ES-I3 (cell line): Measurements from ENCODE around the gene CAMKK1.

ENCODE experiments used
- H3K36me3 ChIP-seq: 2 replicates; pipeline ENCODE4 v1.6.1; 2013; ENCODE audit warnings: mild to moderate bottlenecking, low read length, control low read depth, moderate library complexity; ENCODE audit not compliant: insufficient read depth
- H3K4me1 ChIP-seq: 2 replicates; pipeline ENCODE4 v1.6.1; 2013; ENCODE audit warnings: mild to moderate bottlenecking, control low read depth, low read length; ENCODE audit not compliant: insufficient read depth
- H3K9ac ChIP-seq: 2 replicates; pipeline ENCODE4 v1.6.1; 2013; ENCODE audit warnings: low read depth, mild to moderate bottlenecking, low read length, moderate library complexity
- H3K9me3 ChIP-seq: 2 replicates; pipeline ENCODE4 v1.6.1; 2013; ENCODE audit warnings: mild to moderate bottlenecking, low read length, moderate library complexity; ENCODE audit not compliant: control insufficient read depth, insufficient read depth

The CAMKK1 gene

GRCh38 chr17:3923466-3924190 is 30.8 kb upstream of the CAMKK1 start:
- Histone ChIP-seq H3K9me3 (no peaks in the 10 kb centered on the region), H3K36me3 (no peaks in the 10 kb centered on the region), H3K4me1 (no peaks in the 10 kb centered on the region; the same call in 1 of the 2 replicates), H3K9ac (no peak overlapping the region)

DNA sequence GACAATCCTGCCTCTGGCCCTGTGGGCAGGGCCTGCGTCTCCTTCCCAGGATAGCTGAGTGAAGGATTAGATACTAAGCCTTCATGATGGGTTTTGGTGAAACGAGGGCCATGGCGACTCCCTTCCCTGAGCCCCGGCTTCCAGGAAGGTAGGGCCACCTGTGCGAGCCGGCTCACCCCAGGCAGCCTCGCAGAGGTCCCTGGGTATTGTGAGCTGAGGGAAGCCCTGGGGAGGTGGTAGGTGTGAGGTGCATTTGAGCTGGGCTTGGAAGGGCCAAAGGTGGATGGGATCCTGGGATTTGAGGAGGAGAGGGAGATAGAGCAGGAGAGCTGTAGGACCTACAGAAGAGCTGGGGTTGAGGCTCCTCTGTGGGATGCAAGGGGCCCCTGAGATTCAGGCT is 29.9 kb upstream of the CAMKK1 start:
- no peaks in the 10 kb centered on the region for H3K9me3 ChIP-seq
- H3K9ac ChIP-seq, result no peak overlapping the region
- H3K36me3 ChIP-seq, result no peaks in the 10 kb centered on the region
- no peaks in the 10 kb centered on the region; the same call in 1 of the 2 replicates for H3K4me1 ChIP-seq

GRCh38 chr17:3921502-3922319 is 28.9 kb upstream of the CAMKK1 start:
- Histone ChIP-seq H3K9me3 (no peaks in the 10 kb centered on the region), H3K36me3 (no peaks in the 10 kb centered on the region), H3K4me1 (no peaks in the 10 kb centered on the region; the same call in 1 of the 2 replicates), H3K9ac (no peak overlapping the region)

DNA sequence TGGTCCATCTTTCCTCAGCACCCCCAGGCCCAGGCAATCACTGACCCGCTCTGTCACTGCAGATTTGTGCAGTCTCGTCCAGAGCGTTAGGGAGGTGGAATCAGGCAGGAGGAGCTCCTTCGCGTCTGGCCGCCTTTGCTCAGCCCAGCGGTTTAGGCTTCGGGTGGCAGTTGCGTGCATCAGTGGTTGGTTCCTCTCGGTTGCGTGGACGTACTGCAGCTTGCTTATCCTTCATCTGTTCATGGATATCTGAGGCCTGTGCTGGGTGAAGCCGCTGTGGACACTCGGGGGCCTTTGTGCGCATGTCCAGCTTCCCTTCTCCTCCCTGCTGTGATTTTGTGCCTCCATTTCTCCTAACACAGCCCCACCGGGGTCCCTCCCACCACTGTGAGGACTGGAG is 28.2 kb upstream of the CAMKK1 start:
- H3K9ac ChIP-seq, result no peak overlapping the region
- H3K9me3 ChIP-seq, result no peaks in the 10 kb centered on the region
- H3K4me1 ChIP-seq, result no peaks in the 10 kb centered on the region; the same call in 1 of the 2 replicates
- H3K36me3 ChIP-seq, result no peaks in the 10 kb centered on the region

- no peak overlapping the region for H3K9ac ChIP-seq
- H3K9me3 ChIP-seq, result no peaks in the 10 kb centered on the region
- H3K4me1 ChIP-seq, result no peaks in the 10 kb centered on the region
- no peaks in the 10 kb centered on the region for H3K36me3 ChIP-seq
Observed at GRCh38 chr17:3919123-3919624, 26.3 kb upstream of the CAMKK1 start.

DNA sequence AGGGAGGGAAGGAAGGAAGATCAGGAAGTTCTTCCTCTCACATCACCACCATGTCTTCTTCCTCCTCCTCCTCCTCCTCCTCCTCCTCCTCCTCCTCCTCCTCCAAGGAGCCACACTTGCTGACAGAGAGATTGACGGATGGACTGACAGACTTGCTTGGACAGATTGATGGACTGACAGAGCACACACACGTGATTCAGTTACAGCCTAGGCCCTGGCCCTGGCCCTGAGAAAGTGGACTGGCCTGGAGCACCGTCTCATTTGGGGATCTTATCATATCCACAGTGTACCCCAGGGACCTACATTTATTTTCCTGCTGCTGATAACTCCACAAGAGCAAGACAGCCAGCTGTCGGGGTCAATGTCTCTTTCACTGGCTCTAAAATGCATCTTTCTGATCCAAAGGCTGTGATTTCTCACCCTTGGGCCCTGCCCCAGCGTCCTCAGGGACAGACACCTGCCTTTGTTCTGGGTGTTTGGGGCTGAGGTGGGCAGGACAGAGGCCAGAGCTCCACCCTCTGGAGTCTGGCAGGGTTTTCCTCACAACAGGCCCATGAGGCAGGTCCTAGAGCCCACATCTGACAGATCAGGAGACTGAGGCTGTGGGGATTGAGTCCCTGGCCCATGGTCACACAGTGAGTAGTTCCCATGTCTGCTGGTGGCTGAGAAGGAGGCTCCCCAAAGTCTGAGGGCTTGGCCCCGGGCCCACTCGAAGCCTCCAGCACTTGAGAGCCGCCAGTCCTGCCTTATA is 25.7 kb upstream of the CAMKK1 start:
- H3K9me3 ChIP-seq, result no peaks in the 10 kb centered on the region
- H3K4me1 ChIP-seq, result no peaks in the 10 kb centered on the region
- H3K9ac ChIP-seq, result no peak overlapping the region
- no peaks in the 10 kb centered on the region for H3K36me3 ChIP-seq

- H3K4me1 ChIP-seq, result no peaks in the 10 kb centered on the region
- H3K9ac ChIP-seq, result no peak overlapping the region
- no peaks in the 10 kb centered on the region for H3K36me3 ChIP-seq
- H3K9me3 ChIP-seq, result no peaks in the 10 kb centered on the region
Observed at GRCh38 chr17:3917391-3917931, 24.6 kb upstream of the CAMKK1 start.

- Histone ChIP-seq H3K4me1 (no peaks in the 10 kb centered on the region), H3K9ac (no peak overlapping the region), H3K36me3 (no peaks in the 10 kb centered on the region), H3K9me3 (no peaks in the 10 kb centered on the region)
Observed at GRCh38 chr17:3916825-3917224, 24.0 kb upstream of the CAMKK1 start.

DNA sequence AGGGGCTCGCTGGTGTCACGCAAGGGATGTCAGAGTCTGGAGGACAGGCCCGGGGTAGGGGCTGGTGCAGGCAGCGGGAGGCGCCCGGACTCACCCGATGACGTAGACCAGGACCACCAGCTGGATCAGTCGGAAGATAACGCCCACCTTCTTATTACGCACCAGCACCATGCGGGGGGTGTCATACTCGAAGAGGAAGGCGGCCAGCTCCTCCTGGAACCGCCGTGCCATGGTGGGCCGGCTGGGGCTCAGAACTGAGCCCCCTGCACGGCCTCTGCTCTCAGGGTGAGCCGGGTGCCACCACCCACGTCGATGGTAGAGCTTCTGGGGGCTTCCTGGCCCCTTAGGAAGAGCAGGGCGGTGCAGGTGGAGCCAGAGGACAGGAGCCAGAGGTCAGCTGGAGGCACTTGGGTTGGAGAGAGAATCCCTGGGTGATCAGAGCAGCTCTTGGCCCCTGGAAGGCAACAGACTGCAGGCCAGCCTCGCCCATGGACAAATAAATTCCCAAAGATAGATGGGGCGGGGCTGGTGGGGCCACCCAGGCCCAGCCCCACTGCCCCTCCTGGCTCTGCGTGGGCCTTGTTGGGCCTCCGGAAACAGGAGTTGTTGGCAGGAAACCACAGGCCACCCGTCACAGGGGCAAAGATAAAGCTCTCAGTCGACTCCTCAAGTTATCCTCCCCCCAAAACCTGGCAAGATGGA is 23.3 kb upstream of the CAMKK1 start, which contains the start of gene P2RX1:
TSS of gene P2RX1 (minus strand) at position 471 of the 702 bp plus-strand sequence. CDS start at position 231, 240 bp downstream.
- no peaks in the 10 kb centered on the region for H3K9me3 ChIP-seq
- no peak within 1 kb of the TSS for H3K9ac ChIP-seq
- H3K4me1 ChIP-seq, result no peaks in the 10 kb centered on the region
- no peaks in the 10 kb centered on the region for H3K36me3 ChIP-seq

GRCh38 chr17:3915581-3915994 is 22.7 kb upstream of the CAMKK1 start:
- H3K9ac ChIP-seq, result no peak overlapping the region
- no peaks in the 10 kb centered on the region for H3K36me3 ChIP-seq
- no peaks in the 10 kb centered on the region for H3K9me3 ChIP-seq
- no peaks in the 10 kb centered on the region for H3K4me1 ChIP-seq

DNA sequence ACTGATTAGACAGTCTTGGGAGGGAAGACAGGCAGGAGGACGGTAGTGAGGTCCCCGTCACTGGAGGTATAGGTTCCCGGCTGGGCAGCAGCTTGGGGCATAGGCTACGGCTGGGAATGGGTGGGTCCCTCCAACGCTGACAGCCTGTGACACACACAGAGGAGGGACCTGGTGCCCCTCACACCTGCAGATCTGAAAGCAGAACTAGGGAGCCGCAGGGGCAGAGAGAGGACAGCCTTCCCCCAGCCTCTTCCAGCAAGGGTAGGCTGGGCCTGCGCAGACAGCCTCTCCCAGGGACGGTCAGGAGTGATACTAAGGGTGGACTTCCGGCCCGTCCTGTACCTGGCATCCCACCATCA is 21.4 kb upstream of the CAMKK1 start:
- H3K36me3 ChIP-seq, result no peaks in the 10 kb centered on the region
- no peak overlapping the region for H3K9ac ChIP-seq
- no peaks in the 10 kb centered on the region for H3K9me3 ChIP-seq
- no peaks in the 10 kb centered on the region for H3K4me1 ChIP-seq

DNA sequence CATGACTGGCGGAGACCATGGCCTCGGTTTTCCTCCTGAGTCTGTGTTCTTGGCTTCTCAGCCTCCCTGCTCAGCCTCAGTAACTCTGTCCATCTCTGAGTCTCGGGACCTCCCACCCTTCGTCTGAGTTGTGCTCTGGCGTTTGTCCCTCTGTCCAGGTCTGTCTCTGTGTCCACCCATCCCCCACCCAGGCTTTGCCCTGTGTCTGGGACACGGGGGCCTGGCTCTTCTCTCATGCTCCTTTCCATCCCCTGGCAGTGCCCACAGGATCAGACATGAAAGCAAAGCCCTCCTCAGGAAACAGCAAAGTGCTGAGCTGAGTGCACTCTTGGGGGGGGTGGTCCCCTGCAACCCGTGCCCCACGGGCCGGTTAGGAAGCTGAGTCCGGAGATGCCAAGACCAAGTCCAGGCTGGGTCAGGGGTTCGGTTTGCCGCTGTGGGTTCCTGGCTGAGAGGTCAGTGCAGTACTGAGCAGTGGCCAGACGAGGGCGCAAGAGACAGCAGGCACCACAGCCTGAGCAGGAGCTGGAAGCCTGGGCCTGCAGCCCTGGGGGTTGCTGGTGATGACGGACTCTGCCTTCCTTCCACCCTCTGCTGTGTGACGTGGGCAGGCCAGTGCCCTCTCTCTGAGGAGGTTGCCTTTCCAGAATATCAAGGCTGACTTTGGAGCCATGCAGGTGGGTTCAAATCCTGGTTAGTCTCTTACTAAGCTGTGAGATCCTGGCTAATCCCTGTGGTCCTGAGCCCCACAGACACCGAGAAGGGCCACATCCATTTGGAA is 20.9 kb upstream of the CAMKK1 start:
- H3K9ac ChIP-seq, result no peak overlapping the region

GRCh38 chr17:3912827-3913226 is 20.0 kb upstream of the CAMKK1 start:
- Histone ChIP-seq H3K4me1 (no peaks in the 10 kb centered on the region), H3K9ac (no peak overlapping the region), H3K9me3 (no peaks in the 10 kb centered on the region), H3K36me3 (no peaks in the 10 kb centered on the region)

More for the DNA sequence above, 20.9 kb upstream of the CAMKK1 start:
- Histone ChIP-seq H3K36me3 (no peaks in the 10 kb centered on the region), H3K4me1 (no peaks in the 10 kb centered on the region), H3K9me3 (no peaks in the 10 kb centered on the region)
